Smooth muscle cell (in vitro differentiated cells): ENCODE measurements around the gene MTRR. TPM values are rescaled to one million over a fixed set of nuclear protein-coding genes. Genes with fewer than 3 reads are reported as not detected.

Source experiments
- DNase-seq: peaks from one replicate; lab custom pipeline; 2025; ENCODE audit not compliant: unreplicated experiment; lab: John Stamatoyannopoulos, UW
- H2AFZ ChIP-seq: fragments of 200-600 bp; sonication (generic); 2 replicates; pipeline ENCODE4 v1.6.0; 2016; ENCODE audit warnings: antibody characterized with exemption, low read depth, mild to moderate bottlenecking
- H3F3A ChIP-seq: fragments of 200-600 bp; sonication (generic); 2 replicates; pipeline ENCODE4 v1.6.0; 2017; ENCODE audit warnings: antibody characterized with exemption, low read depth
- H3K27ac ChIP-seq: fragments of 200-600 bp; sonication (generic); 2 replicates; pipeline ENCODE4 v1.5.1; 2016; ENCODE audit warnings: low read depth, mild to moderate bottlenecking
- H3K27me3 ChIP-seq: fragments of 200-600 bp; sonication (generic); 2 replicates; pipeline ENCODE4 v1.6.1; 2016; ENCODE audit warnings: low read depth, mild to moderate bottlenecking
- H3K36me3 ChIP-seq: fragments of 200-600 bp; sonication (generic); 2 replicates; pipeline ENCODE4 v1.5.1; 2016; ENCODE audit warnings: low read depth
- H3K4me1 ChIP-seq: fragments of 200-600 bp; sonication (generic); 2 replicates; pipeline ENCODE4 v1.5.1; 2016; ENCODE audit warnings: low read depth
- H3K4me2 ChIP-seq: fragments of 200-600 bp; sonication (generic); 2 replicates; pipeline ENCODE4 v1.6.0; 2016; ENCODE audit warnings: mild to moderate bottlenecking
- H3K4me3 ChIP-seq: fragments of 200-600 bp; sonication (generic); 2 replicates; pipeline ENCODE4 v1.5.1; 2016; ENCODE audit warnings: mild to moderate bottlenecking
- H3K79me2 ChIP-seq: fragments of 200-600 bp; sonication (generic); 2 replicates; pipeline ENCODE4 v1.6.0; 2016; ENCODE audit warnings: low read depth, mild to moderate bottlenecking
- H3K9ac ChIP-seq: fragments of 200-600 bp; sonication (generic); 2 replicates; pipeline ENCODE4 v1.6.0; 2016; ENCODE audit warnings: low read depth
- H3K9me3 ChIP-seq: fragments of 200-600 bp; sonication (generic); replicated peaks from 2 replicates; pipeline ENCODE4 v1.5.1; 2016; ENCODE audit warnings: low read depth
- H4K20me1 ChIP-seq: fragments of 200-600 bp; sonication (generic); 2 replicates; pipeline ENCODE4 v1.6.0; 2016; ENCODE audit warnings: low read depth
- WGBS: methylation state at CpG from one replicate; pipeline ENCODE4 v1.1.7; 2016; ENCODE audit warnings: low lambda C conversion rate; 5-methylcytosine and 5-hydroxymethylcytosine counted together
- polyA plus RNA-seq: library from polyadenylated mRNA; unstranded; fragments of >200 nt; fragmentation: Nextera tagmentation; extraction: Ambion mirVana; gene quantifications from 2 replicates; pipeline ENCODE4 v1.2.1, GENCODE V29; 2016
- total RNA-seq: library from RNA; depleted of rRNA; stranded (reverse); fragments of >200 nt; gene quantifications from 2 replicates; pipeline ENCODE4 v1.2.3, GENCODE V29; 2014
- TF ChIP-seq, protein P1 (sequence below): fragments of 200-600 bp; sonication (generic); IDR thresholded peaks from 2 replicates; pipeline ENCODE4 v1.5.1; 2017; ENCODE audit warnings: borderline replicate concordance, mild to moderate bottlenecking, antibody characterized with exemption; ENCODE audit not compliant: insufficient read depth, poor library complexity, severe bottlenecking

MTRR gene
- total and polyA plus RNA-seq, 2 experiments from 2014 or later, result 16.2 to 23.7 TPM

DNA sequence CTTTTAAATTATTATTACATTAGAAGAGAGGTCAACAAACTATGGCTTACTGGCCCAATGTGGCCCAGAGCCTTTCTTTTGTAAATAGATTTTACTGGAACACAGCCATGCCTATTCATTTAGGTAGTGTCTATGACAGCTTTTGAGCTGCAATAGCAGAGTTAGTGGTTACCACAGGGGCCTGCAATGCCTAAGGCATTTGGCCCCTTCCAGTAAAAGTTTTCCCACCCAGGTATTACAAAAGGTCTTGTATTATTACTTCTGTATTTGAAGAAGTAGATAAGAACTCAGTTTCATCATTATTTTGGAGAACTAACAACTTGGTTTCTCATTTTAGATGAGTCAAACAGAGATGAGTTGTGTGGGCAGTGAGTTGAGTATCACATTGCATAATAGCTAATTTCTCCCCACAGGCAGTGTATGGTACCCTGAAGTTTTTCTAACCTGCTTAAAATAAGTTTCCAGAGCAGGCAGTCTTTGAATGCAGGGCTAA lies 9.5 kb downstream of the MTRR start:
- H3K36me3 ChIP-seq, result peaks cover 18% of the 10 kb centered on the region
- no peak for DNase-seq
- no peak overlapping the region for H3K4me3 ChIP-seq
- peaks cover 29% of the 10 kb centered on the region for H3K79me2 ChIP-seq
- H3K27ac ChIP-seq, result peak overlapping the region; percentile 31
- no peaks in the 10 kb centered on the region for H3K4me1 ChIP-seq
- no peaks in the 10 kb centered on the region for H3K27me3 ChIP-seq
- H3K4me2 ChIP-seq, result no peak overlapping the region
- H3K9me3 ChIP-seq, result no peaks in the 10 kb centered on the region
- H3F3A ChIP-seq, result peaks cover 3% of the 10 kb centered on the region
- H3K9ac ChIP-seq, result no peak overlapping the region
- peaks cover 49% of the 10 kb centered on the region for H4K20me1 ChIP-seq
- no peak overlapping the region for H2AFZ ChIP-seq
- TF ChIP-seq, protein P1, sequence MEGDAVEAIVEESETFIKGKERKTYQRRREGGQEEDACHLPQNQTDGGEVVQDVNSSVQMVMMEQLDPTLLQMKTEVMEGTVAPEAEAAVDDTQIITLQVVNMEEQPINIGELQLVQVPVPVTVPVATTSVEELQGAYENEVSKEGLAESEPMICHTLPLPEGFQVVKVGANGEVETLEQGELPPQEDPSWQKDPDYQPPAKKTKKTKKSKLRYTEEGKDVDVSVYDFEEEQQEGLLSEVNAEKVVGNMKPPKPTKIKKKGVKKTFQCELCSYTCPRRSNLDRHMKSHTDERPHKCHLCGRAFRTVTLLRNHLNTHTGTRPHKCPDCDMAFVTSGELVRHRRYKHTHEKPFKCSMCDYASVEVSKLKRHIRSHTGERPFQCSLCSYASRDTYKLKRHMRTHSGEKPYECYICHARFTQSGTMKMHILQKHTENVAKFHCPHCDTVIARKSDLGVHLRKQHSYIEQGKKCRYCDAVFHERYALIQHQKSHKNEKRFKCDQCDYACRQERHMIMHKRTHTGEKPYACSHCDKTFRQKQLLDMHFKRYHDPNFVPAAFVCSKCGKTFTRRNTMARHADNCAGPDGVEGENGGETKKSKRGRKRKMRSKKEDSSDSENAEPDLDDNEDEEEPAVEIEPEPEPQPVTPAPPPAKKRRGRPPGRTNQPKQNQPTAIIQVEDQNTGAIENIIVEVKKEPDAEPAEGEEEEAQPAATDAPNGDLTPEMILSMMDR, result no peak

DNA sequence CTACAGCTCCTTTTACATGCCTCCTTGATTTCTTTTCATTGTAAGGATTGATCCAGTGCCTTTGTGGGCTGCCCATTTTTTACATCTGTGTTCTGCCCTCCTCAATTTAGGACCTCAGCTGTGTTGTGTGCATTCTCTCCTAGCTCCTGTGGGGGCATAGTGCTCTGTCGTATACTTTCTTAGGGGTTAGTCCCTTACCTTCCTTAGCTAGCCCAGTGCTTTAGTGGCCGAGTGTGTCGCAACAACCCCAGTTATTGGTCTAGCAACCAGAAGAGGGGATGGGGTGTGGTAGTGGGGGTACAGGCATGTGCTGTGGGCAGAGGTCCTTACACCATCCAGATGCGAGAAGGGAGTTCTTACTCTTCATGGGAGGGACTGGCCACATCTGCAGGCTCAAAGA lies 12.1 kb downstream of the MTRR start:
- Histone ChIP-seq H3K4me3 (no peak overlapping the region), H3F3A (peaks cover 3% of the 10 kb centered on the region)
- WGBS, result 95% methylated on average over 4 of the region's 4 CpGs

DNA sequence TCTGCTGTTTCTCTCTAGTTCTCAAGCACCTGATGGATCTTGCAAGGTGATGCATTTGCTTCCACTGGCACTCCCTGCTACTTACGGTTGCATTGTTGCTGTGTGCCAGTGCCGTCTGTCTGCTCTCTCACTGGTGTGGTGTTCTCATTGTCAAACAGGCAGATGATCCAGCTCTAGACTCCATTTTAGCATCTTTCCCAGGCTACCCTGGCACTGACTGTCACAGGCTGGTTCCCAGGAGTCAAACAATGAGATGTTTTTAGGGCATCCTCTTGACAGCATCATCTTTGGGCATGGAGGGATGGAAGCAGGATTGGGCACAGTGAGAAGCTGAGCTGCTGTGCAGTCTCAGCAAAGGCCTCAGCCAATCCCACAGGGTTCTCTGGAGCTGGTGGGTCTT lies 12.9 kb downstream of the MTRR start:
- H3K36me3 ChIP-seq, result peaks cover 7% of the 10 kb centered on the region
- TF ChIP-seq, protein P1, result no peak
- WGBS, result 98% methylated on average over 2 of the region's 2 CpGs
- H3K9ac ChIP-seq, result no peak overlapping the region
- H2AFZ ChIP-seq, result no peak overlapping the region
- no peaks in the 10 kb centered on the region for H3K9me3 ChIP-seq
- DNase-seq, result no peak
- no peak overlapping the region for H3K4me2 ChIP-seq
- H3K4me3 ChIP-seq, result no peak overlapping the region
- H3F3A ChIP-seq, result peaks cover 3% of the 10 kb centered on the region
- no peaks in the 10 kb centered on the region for H3K27me3 ChIP-seq
- H3K79me2 ChIP-seq, result peaks cover 7% of the 10 kb centered on the region
- no peaks in the 10 kb centered on the region for H3K4me1 ChIP-seq
- H3K27ac ChIP-seq, result no peak overlapping the region
- peaks cover 29% of the 10 kb centered on the region for H4K20me1 ChIP-seq

More for the DNA sequence above, 12.1 kb downstream of the MTRR start:
- Histone ChIP-seq H3K27me3 (no peaks in the 10 kb centered on the region), H2AFZ (no peak overlapping the region), H3K27ac (no peak overlapping the region), H3K4me1 (no peaks in the 10 kb centered on the region), H3K4me2 (no peak overlapping the region), H3K9ac (no peak overlapping the region), H3K36me3 (peaks cover 10% of the 10 kb centered on the region), H3K9me3 (no peaks in the 10 kb centered on the region), H4K20me1 (peaks cover 33% of the 10 kb centered on the region), H3K79me2 (peaks cover 7% of the 10 kb centered on the region)
- TF ChIP-seq, protein P1, result no peak
- no peak for DNase-seq

DNA sequence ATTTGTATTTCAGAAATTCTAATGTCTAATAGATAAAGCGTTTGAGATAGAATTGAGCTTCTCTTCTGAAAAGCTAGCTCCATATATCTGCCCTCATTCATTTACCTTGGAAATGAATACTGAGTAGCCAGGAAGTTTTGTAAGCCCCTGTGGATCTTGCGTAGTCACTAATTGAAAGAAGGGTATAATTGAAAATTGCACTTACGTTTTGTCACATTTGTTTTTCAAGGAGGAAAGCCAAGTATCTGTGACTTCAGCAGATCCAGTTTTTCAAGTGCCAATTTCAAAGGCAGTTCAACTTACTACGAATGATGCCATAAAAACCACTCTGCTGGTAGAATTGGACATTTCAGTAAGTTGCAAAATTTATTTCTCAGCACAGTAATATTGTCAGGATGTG lies 14.0 kb downstream of the MTRR start:
- H3K4me2 ChIP-seq, result no peak overlapping the region
- no peaks in the 10 kb centered on the region for H3K9me3 ChIP-seq
- H3K27me3 ChIP-seq, result no peaks in the 10 kb centered on the region
- no peak for DNase-seq
- peaks cover 2% of the 10 kb centered on the region for H3F3A ChIP-seq
- 96% methylated on average over 4 of the region's 4 CpGs for WGBS
- TF ChIP-seq, protein P1, result no peak
- H4K20me1 ChIP-seq, result peaks cover 18% of the 10 kb centered on the region
- H3K27ac ChIP-seq, result no peak overlapping the region
- H2AFZ ChIP-seq, result no peak overlapping the region
- H3K4me3 ChIP-seq, result no peak overlapping the region
- no peak overlapping the region for H3K9ac ChIP-seq
- H3K4me1 ChIP-seq, result no peaks in the 10 kb centered on the region
- peaks cover 7% of the 10 kb centered on the region for H3K36me3 ChIP-seq
- peaks cover 3% of the 10 kb centered on the region for H3K79me2 ChIP-seq
